Activated CD4-positive, alpha-beta T cell treated with anti-CD3 and anti-CD28 coated beads for 36 hours (primary cell): ENCODE results near the gene SNPH. TPM values are rescaled to one million over a fixed set of nuclear protein-coding genes. Genes with fewer than 3 reads are reported as not detected.

ENCODE experiments used
- ATAC-seq: fragments of 200-7000 bp; cut with Tn5 transposase; one replicate; pipeline ENCODE4 v1.10.0; 2021; ENCODE audit warnings: mild to moderate bottlenecking, moderate library complexity
- CTCF ChIA-PET: fragments of 350-600 bp; sonication (Branson Sonifier 250); formaldehyde crosslinking; loops from one replicate; lab custom pipeline; 2021; ENCODE audit warnings: antibody characterized with exemption; lab: Charles Lee
- POLR2A ChIA-PET: fragments of 350-600 bp; sonication (Branson Sonifier 250); formaldehyde crosslinking; loops from one replicate; lab custom pipeline; 2021; ENCODE audit warnings: antibody characterized with exemption, inconsistent platforms; lab: Charles Lee
- DNase-seq: peaks from one replicate; pipeline ENCODE4 v3.0.0-alpha.2; 2020
- H3K27ac Mint-ChIP-seq: one replicate; pipeline ENCODE4 v1.8.0; 2021; ENCODE audit warnings: mixed read lengths
- H3K27me3 Mint-ChIP-seq: one replicate; pipeline ENCODE4 v1.8.0; 2021; ENCODE audit warnings: mixed read lengths
- H3K36me3 Mint-ChIP-seq: one replicate; pipeline ENCODE4 v1.8.0; 2021; ENCODE audit warnings: low read depth, mixed read lengths
- H3K4me1 Mint-ChIP-seq: one replicate; pipeline ENCODE4 v1.8.0; 2021; ENCODE audit warnings: mixed read lengths
- H3K4me3 Mint-ChIP-seq: one replicate; pipeline ENCODE4 v1.8.0; 2021; ENCODE audit warnings: mild to moderate bottlenecking, moderate library complexity, mixed read lengths
- H3K9me3 Mint-ChIP-seq: one replicate; pipeline ENCODE4 v1.8.0; 2021; ENCODE audit warnings: low read depth, mixed read lengths
- intact Hi-C, 2 experiments: fragments of 100-400 bp; cut with DNase I in 1 of 2; cut with micrococcal nuclease in 1 of 2; formaldehyde crosslinking; loops; one replicate each; pipeline versions ENCODE4 v1.14.2 to v1.15.1; 2022 to 2024; cut with DNase I, micrococcal nuclease
- total RNA-seq, 2 experiments: library from RNA; stranded (reverse); gene quantifications; one replicate each; pipeline ENCODE4 v1.2.3, GENCODE V29; 2021

SNPH gene
- total RNA-seq, 2 experiments from 2014 or later: 2.5 to 2.9 TPM

DNA sequence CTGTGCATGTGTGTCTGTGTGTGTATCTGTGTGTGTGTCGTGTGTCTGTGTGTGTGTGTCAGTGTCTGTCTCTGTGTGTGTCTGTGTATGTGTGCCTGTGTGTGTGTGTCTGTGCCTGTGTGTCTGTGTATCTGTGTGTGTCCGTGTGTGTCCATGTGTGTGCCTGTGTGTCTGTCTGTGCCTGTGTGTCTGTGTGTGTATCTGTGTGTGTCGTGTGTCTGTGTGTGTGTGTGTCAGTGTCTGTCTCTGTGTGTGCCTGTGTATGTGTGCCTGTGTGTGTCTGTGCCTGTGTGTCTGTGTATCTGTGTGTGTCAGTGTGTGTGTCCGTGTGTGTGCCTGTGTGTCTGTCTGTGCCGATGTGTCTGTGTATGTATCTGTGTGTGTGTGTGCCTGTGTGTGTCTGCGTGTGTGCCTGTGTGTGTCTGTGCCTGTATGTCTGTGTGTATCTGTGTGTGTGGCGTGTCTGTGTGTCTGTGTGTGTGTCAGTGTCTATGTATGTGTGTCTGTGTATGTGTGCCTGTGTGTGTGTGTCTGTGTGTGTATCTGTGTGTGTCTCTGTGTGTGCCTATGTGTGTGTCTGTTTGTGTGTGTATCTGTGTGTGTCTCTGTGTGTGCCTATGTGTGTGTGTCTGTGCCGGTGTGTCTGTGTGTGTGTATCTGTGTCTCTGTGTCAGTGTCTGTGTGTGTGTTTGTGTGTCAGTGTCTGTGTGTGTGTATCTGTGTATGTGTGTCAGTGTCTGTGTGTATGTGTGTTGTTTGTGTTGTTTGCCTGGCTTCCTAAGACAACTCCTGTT, 11.6 kb downstream of the SNPH start:
- intact Hi-C loops: no loop called here
- DNase-seq (no peak), ATAC-seq (no peak)
- POLR2A ChIA-PET: no interaction called here
- Mint-ChIP-seq H3K4me3 (no peak overlapping the region), H3K4me1 (peaks cover 10% of the 10 kb centered on the region), H3K27me3 (no peaks in the 10 kb centered on the region), H3K9me3 (no peaks in the 10 kb centered on the region), H3K36me3 (no peaks in the 10 kb centered on the region), H3K27ac (no peak overlapping the region)
- CTCF ChIA-PET: interaction anchor here (0.7 kb wide), 1 partner anchor 12 kb away, joined by 3 read pairs; no protein-coding TSS in a partner anchor

DNA sequence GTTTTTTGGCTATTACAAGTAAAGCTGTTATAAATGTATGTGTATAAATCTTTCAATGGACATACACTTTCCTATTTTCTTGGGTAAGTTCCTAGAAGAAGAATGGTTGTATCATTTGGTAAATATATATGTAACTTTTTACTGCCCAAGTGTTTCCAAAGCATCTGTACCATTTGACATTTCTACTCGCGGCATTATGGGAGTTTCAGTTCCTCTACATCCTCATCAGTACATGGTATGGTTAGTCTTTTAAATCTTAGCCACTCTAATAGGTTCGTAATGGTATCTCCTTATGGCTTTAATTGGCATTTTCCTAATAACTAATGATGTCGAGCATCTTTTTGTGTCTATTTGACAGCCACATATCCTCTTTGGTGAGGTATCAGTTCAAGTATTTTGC, 12.9 kb downstream of the SNPH start:
- ATAC-seq (no peak), DNase-seq (no peak)
- Mint-ChIP-seq H3K4me1 (peaks cover 20% of the 10 kb centered on the region), H3K4me3 (no peak overlapping the region), H3K27ac (no peak overlapping the region), H3K36me3 (no peaks in the 10 kb centered on the region), H3K9me3 (no peaks in the 10 kb centered on the region), H3K27me3 (no peaks in the 10 kb centered on the region)
- ChIA-PET POLR2A (no interaction called here), CTCF (interaction anchor here (0.7 kb wide), 1 partner anchor 43 kb away, joined by 3 read pairs; no protein-coding TSS in a partner anchor)
- intact Hi-C loops: no loop called here

DNA sequence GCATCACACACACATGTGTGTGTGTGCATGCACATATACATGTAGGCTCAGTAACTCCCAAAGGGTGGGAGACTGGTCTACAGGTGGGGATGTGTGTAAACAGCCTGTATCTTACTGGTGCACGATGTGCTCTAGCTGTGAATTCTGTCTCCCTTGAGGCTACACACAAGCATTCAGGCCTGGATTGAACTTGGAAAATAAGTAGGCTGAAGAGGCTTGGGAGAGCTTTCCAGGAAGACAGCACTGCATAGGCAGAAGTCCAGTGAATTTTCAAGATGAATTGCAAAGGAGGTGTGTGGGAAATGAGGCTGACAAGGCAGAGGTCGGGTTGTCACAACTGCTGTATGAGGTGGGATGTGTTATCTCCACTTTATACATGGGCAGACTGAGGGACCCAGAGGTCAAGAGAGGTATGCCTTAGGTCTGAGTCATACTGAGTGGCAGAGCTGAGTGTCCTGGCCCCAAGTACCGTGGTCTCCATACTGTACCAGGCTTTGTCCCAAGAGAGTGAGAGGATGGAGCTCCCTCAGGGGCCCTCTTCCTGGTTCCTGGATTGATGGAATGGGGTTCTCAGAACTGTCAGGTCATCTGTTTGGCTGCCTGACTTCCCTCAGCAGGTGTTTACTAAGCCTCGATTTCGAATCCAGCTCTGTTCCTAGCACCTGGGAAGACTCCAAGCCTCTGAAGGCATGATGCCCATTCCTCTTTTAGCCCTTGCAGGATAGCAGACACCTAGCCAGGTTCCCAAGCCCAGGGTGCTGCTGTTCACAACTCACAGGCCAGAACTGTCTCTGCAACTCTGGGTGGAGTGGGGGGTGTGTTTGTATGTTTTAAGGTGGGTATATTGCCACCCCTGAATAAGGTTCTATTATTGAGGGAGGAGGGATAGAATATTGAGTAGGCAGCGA, 14.4 kb downstream of the SNPH start:
- no peak overlapping the region for H3K4me3 Mint-ChIP-seq
- no peaks in the 10 kb centered on the region for H3K27me3 Mint-ChIP-seq
- POLR2A ChIA-PET: no interaction called here
- DNase-seq (no peak), ATAC-seq (no peak)
- H3K27ac Mint-ChIP-seq: no peak overlapping the region
- no peaks in the 10 kb centered on the region for H3K9me3 Mint-ChIP-seq
- H3K4me1 Mint-ChIP-seq: peaks cover 33% of the 10 kb centered on the region
- CTCF ChIA-PET: interaction anchor here (0.8 to 1.3 kb wide), 2 partner anchors 11 to 32 kb away, joined by 3 to 4 read pairs; no protein-coding TSS in a partner anchor
- intact Hi-C loops: no loop called here
- no peaks in the 10 kb centered on the region for H3K36me3 Mint-ChIP-seq

GRCh38 chr20:1281279-1282057, 15.4 kb downstream of the SNPH start:
- Mint-ChIP-seq H3K36me3 (no peaks in the 10 kb centered on the region), H3K27ac (no peak overlapping the region), H3K9me3 (no peaks in the 10 kb centered on the region), H3K4me3 (no peak overlapping the region), H3K27me3 (no peaks in the 10 kb centered on the region), H3K4me1 (peaks cover 41% of the 10 kb centered on the region)
- ChIA-PET CTCF (interaction anchor here (0.5 to 1.8 kb wide), 5 partner anchors 8 to 928 kb away, joined by 3 to 9 read pairs (median 3); no protein-coding TSS in a partner anchor), POLR2A (no interaction called here)
- intact Hi-C loops: no loop called here
- ATAC-seq (no peak), DNase-seq (no peak)

GRCh38 chr20:1282966-1283365, 16.9 kb downstream of the SNPH start:
- ChIA-PET CTCF (interaction anchor here (0.7 to 1.5 kb wide), 4 partner anchors 9 to 279 kb away, joined by 3 to 4 read pairs (median 3); no protein-coding TSS in a partner anchor), POLR2A (interaction anchor here (1.2 kb wide), 1 partner anchor 12 kb away, joined by 3 read pairs; no protein-coding TSS in a partner anchor)
- intact Hi-C loops: no loop called here
- Mint-ChIP-seq H3K4me3 (no peak overlapping the region), H3K9me3 (no peaks in the 10 kb centered on the region), H3K36me3 (no peaks in the 10 kb centered on the region), H3K27me3 (no peaks in the 10 kb centered on the region), H3K4me1 (peaks cover 56% of the 10 kb centered on the region), H3K27ac (no peak overlapping the region)
- ATAC-seq (no peak), DNase-seq (no peak)

DNA sequence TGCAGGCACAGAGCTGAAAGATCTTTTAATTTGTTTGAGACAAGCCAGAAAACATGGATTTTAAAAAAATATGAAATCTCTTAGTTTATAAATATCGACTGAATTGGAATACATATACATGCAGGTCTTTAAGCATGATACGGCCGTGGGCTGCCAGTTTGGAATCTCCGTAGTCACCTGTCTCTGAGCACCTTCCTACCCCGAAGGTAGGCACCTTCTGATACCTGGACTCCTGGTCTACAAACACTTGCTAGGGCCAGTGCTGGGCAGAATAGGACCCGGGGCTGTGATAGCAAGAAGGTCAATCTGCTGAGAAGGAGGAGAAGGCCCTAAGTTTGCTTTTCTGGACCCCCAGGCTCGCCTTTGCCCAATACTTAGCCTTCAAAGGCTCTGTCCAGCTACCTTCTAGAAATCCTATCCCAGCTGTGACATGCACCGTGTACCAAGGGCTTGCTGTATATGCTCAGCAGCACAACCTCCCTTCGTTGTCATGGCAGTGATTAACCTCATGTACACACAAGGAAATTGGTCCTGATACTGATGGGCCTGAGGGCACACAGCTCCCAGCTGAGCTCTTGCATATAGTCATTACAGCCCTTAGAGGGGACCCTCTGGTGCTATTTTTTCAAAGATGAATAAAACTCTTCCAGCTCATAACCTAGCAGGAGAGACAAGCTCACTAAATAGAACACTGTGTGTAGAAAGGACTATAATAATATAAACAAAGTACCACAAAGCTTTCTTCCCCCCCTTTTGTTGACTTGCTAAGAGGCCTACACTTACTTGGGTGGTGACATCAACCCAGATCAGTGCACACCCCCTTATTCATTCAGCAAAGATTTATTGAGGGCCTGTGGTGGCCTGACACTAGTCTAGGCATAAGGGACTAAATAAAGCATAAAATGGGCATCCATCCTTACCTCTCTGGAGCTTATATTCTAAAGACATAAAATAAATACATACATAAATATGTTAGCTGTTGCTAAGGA, 17.7 kb downstream of the SNPH start:
- POLR2A ChIA-PET: interaction anchor here (0.7 to 1.2 kb wide), 2 partner anchors 13 to 14 kb away, joined by 3 to 4 read pairs; no protein-coding TSS in a partner anchor

GRCh38 chr20:1286267-1287024, 20.4 kb downstream of the SNPH start:
- Mint-ChIP-seq H3K4me1 (peaks cover 60% of the 10 kb centered on the region), H3K27me3 (no peaks in the 10 kb centered on the region), H3K9me3 (no peaks in the 10 kb centered on the region), H3K36me3 (no peaks in the 10 kb centered on the region), H3K4me3 (peak overlapping the region; percentile 17), H3K27ac (peak overlapping the region; percentile 80)
- no peak for DNase-seq
- POLR2A ChIA-PET: no interaction called here
- ATAC-seq: peak; percentile 28
- intact Hi-C loops: no loop called here
- CTCF ChIA-PET: interaction anchor here (0.7 to 1.2 kb wide), 5 partner anchors 12 to 490 kb away, joined by 3 to 4 read pairs (median 3); no protein-coding TSS in a partner anchor

More for the DNA sequence above, 17.7 kb downstream of the SNPH start:
- CTCF ChIA-PET: interaction anchor here (0.8 to 1.5 kb wide), 2 partner anchors 14 to 25 kb away, joined by 3 read pairs; no protein-coding TSS in a partner anchor
- Mint-ChIP-seq H3K4me3 (no peak overlapping the region), H3K27ac (no peak overlapping the region), H3K36me3 (no peaks in the 10 kb centered on the region), H3K9me3 (no peaks in the 10 kb centered on the region), H3K27me3 (no peaks in the 10 kb centered on the region), H3K4me1 (peaks cover 59% of the 10 kb centered on the region)
- ATAC-seq: no peak
- intact Hi-C loops: no loop called here
- DNase-seq: no peak

DNA sequence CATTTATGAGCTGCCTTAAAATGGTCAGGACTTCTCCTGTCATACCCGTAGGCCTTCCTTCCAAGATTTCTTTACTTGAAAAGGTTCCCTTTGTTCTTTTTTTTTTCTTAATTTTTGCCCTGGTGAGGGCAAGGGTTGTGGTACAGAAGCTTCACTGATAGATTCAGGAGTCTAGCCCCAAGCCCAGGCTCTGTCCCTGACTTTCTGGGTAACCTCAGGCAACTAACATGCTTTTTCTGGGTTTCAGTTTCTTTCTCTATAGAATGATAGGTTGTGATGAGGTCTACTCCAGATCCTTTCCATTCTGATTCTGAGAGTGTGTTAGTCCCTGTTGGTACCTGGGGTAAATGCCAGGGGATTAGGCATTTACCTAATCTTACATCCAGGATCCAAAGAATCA, 21.2 kb downstream of the SNPH start:
- Mint-ChIP-seq H3K4me1 (peaks cover 57% of the 10 kb centered on the region), H3K36me3 (no peaks in the 10 kb centered on the region), H3K9me3 (no peaks in the 10 kb centered on the region), H3K4me3 (peak overlapping the region; percentile 43), H3K27me3 (no peaks in the 10 kb centered on the region), H3K27ac (peak overlapping the region; percentile 80)
- ChIA-PET POLR2A (no interaction called here), CTCF (interaction anchor here (0.9 kb wide), 2 partner anchors 12 to 13 kb away, joined by 3 to 4 read pairs; no protein-coding TSS in a partner anchor)
- intact Hi-C loops: no loop called here
- DNase-seq (peak; percentile 31), ATAC-seq (peak; percentile 87)

DNA sequence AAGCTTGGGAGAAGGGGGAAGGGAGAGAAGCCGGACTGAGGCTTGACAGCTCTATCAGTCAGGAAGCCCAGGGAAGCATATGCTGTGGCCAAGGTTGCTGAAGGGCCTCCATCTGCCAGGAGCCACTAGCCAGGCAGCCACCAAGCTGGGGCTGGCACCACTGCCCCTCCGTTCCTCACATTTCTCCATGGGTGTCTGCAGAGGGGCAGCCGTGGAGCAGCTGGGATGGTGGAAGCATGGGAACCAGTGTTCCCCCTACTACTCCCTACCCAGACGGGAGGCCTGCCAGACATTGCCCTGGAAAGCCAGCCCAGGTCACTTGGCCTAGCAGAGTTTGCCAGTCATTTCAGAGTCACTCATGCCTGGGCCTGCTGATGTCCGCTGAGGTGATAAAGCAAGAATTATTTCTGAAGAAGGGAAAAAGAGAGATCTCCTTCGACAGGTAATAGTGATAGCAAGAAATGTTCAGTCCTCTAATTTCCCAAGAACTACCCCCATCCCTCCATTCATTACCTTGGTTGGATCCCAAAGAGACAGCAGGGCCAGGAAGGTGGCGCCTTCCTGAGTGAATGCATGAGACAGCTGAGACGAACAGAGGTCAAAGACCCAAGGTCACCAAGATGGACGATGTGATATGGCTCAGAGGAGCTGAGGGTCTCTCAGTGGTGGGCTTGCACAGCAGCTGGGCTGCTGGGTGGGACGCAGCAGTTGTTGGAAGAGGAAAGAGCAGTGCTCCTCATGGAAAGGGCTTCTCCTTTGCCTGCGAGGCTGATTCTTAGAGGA, 21.9 kb downstream of the SNPH start:
- ChIA-PET POLR2A (no interaction called here), CTCF (interaction anchor here (0.9 kb wide), 1 partner anchor 13 kb away, joined by 3 read pairs; no protein-coding TSS in a partner anchor)
- intact Hi-C loops: no loop called here
- ATAC-seq: no peak
- no peak overlapping the region for H3K4me3 Mint-ChIP-seq
- no peaks in the 10 kb centered on the region for H3K27me3 Mint-ChIP-seq
- H3K9me3 Mint-ChIP-seq: no peaks in the 10 kb centered on the region
- peaks cover 54% of the 10 kb centered on the region for H3K4me1 Mint-ChIP-seq
- DNase-seq: no peak
- H3K27ac Mint-ChIP-seq: peak overlapping the region; percentile 80
- H3K36me3 Mint-ChIP-seq: no peaks in the 10 kb centered on the region
